NCI-H1092 (cell line): ENCODE measurements around the gene PRKAR1B.
"Not testable (repeated sequence)": the region's sequence is repeated elsewhere in the genome, so short reads cannot be mapped to it uniquely, and the experiment has no call there.

ENCODE experiments used
- DNase-seq: peaks from one replicate; lab custom pipeline; 2025; lab: John Stamatoyannopoulos, UW

The PRKAR1B gene

GRCh38 chr7:641966-642365 lies 85.1 kb downstream of the PRKAR1B start:
- no peak for DNase-seq

GRCh38 chr7:641269-641671 lies 85.8 kb downstream of the PRKAR1B start:
- no peak for DNase-seq

- DNase-seq, result no peak
Observed at GRCh38 chr7:638256-639011, 88.6 kb downstream of the PRKAR1B start.

GRCh38 chr7:637826-638225 lies 89.3 kb downstream of the PRKAR1B start:
- DNase-seq, result no peak

GRCh38 chr7:636396-636795 lies 90.7 kb downstream of the PRKAR1B start:
- no peak for DNase-seq

- DNase-seq, result not testable (repeated sequence)
Observed at GRCh38 chr7:635687-636382, 91.2 kb downstream of the PRKAR1B start.

- no peak for DNase-seq
Observed at GRCh38 chr7:635227-635626, 91.9 kb downstream of the PRKAR1B start.

- no peak for DNase-seq
Observed at GRCh38 chr7:633381-634018, 93.6 kb downstream of the PRKAR1B start.

- no peak for DNase-seq
Observed at GRCh38 chr7:632831-633210, 94.3 kb downstream of the PRKAR1B start.

GRCh38 chr7:631964-632830 lies 94.9 kb downstream of the PRKAR1B start:
- no peak for DNase-seq

- no peak for DNase-seq
Observed at GRCh38 chr7:631291-631711, 95.8 kb downstream of the PRKAR1B start.

- DNase-seq, result no peak
Observed at GRCh38 chr7:630539-630938, 96.5 kb downstream of the PRKAR1B start.

- DNase-seq, result no peak
Observed at GRCh38 chr7:630111-630511, 97.0 kb downstream of the PRKAR1B start.

- no peak for DNase-seq
Observed at GRCh38 chr7:628826-629225, 98.3 kb downstream of the PRKAR1B start.

- no peak for DNase-seq
Observed at GRCh38 chr7:628402-628763, 98.7 kb downstream of the PRKAR1B start.

GRCh38 chr7:627661-628401 lies 99.2 kb downstream of the PRKAR1B start:
- DNase-seq, result no peak

GRCh38 chr7:625376-625971 lies 101.6 kb downstream of the PRKAR1B start:
- DNase-seq, result no peak

- no peak for DNase-seq
Observed at GRCh38 chr7:623464-623863, 103.6 kb downstream of the PRKAR1B start.

GRCh38 chr7:621572-622285 lies 105.4 kb downstream of the PRKAR1B start:
- no peak for DNase-seq

GRCh38 chr7:620885-621284 lies 106.2 kb downstream of the PRKAR1B start:
- no peak for DNase-seq
